HepG2 (cell line): ENCODE measurements around the gene SPTSSB. TPM values are rescaled to one million over a fixed set of nuclear protein-coding genes. Genes with fewer than 3 reads are reported as not detected.

ENCODE experiments used
- ATAC-seq: fragments of 200-7000 bp; cut with Tn5 transposase; 3 replicates; pipeline ENCODE4 v1.9.1; 2020; ENCODE audit warnings: mild to moderate bottlenecking, moderate library complexity
- BruUV-seq: library from RNA; stranded (reverse); fragments of 400-500 nt; replicated peaks from 2 replicates; lab custom pipeline; 2021; lab: Mats Ljungman, UMichigan
- CTCF ChIA-PET: fragments of 300-600 bp; formaldehyde crosslinking; extraction: SDS; loops from one replicate; lab custom pipeline; 2021; ENCODE audit warnings: low total read pairs, inconsistent platforms, low intra/inter-chr PET ratio; lab: Yijun Ruan, JAX
- POLR2A ChIA-PET: fragments of 350-600 bp; sonication (Branson Sonifier 250); formaldehyde crosslinking; loops from one replicate; lab custom pipeline; 2020; ENCODE audit warnings: antibody characterized with exemption, inconsistent platforms; lab: Yijun Ruan, JAX
- DNase-seq: peaks from one replicate; pipeline ENCODE4 v3.0.0-alpha.2; 2015; ENCODE audit warnings: low spot score
- FAIRE-seq: peaks from 3 replicates; lab custom pipeline; 2011; peaks lifted over from hg19 to GRCh38; lab: Jason Lieb, UNC
- H2AFZ ChIP-seq: one replicate; pipeline ENCODE4 v1.6.1; 2011; ENCODE audit warnings: low read length, inconsistent platforms
- H3K27ac ChIP-seq: fragments of 300-600 bp; 3 replicates; pipeline ENCODE4 v1.8.0; 2011; ENCODE audit warnings: mixed run types, mild to moderate bottlenecking, mixed read lengths, low read length, inconsistent platforms; ENCODE audit not compliant: insufficient read depth; ENCODE audit errors: extremely low read length
- H3K27me3 ChIP-seq, 2 experiments: fragments of 200-600 bp in 1 of 2; 2 replicates in 1 of 2; 3 replicates in 1 of 2; pipeline versions ENCODE4 v1.6.0 to v1.8.0; 2011; ENCODE audit warnings: low read length in 2 of 2, mild to moderate bottlenecking in 2 of 2, moderate library complexity in 2 of 2, inconsistent platforms in 1 of 2; ENCODE audit not compliant: insufficient read depth in 2 of 2, control insufficient read depth in 1 of 2
- H3K36me3 ChIP-seq, 2 experiments: fragments of 200-600 bp in 1 of 2; replicated peaks in 1 of 2; 2 replicates in 1 of 2; 3 replicates in 1 of 2; pipeline versions ENCODE4 v1.5.1 to v1.8.0; 2011; ENCODE audit warnings: low read length in 2 of 2, inconsistent platforms in 1 of 2; ENCODE audit not compliant: insufficient read depth in 2 of 2, control insufficient read depth in 1 of 2
- H3K4me1 ChIP-seq: 2 replicates; pipeline ENCODE4 v1.5.1; 2012; ENCODE audit warnings: low read length, inconsistent platforms; ENCODE audit not compliant: insufficient read depth
- H3K4me2 ChIP-seq: 2 replicates; pipeline ENCODE4 v1.6.0; 2011; ENCODE audit warnings: low read depth, low read length, inconsistent platforms
- H3K4me3 ChIP-seq, 3 experiments: fragments of 200-600 bp in 1 of 3; sonication (generic), shearing (Covaris generic) in 1 of 3; replicated peaks in 1 of 3; 2 replicates each; pipeline ENCODE4 v1.5.1; 2011 to 2016; ENCODE audit warnings: low read length in 3 of 3, inconsistent platforms in 2 of 3, low read depth in 2 of 3, mild to moderate bottlenecking in 2 of 3, control low read depth in 1 of 3, mixed read lengths in 1 of 3; ENCODE audit not compliant: insufficient read depth in 1 of 3
- H3K79me2 ChIP-seq: one replicate; pipeline ENCODE4 v1.6.1; 2011; ENCODE audit warnings: low read length, inconsistent platforms; ENCODE audit not compliant: insufficient read depth
- H3K9ac ChIP-seq: 2 replicates; pipeline ENCODE4 v1.6.0; 2011; ENCODE audit warnings: mild to moderate bottlenecking, low read depth, low read length, inconsistent platforms; ENCODE audit not compliant: insufficient read depth
- H3K9me3 ChIP-seq: 2 replicates; pipeline ENCODE4 v1.5.1; 2012; ENCODE audit warnings: mild to moderate bottlenecking, low read length
- H4K20me1 ChIP-seq: 2 replicates; pipeline ENCODE4 v1.6.0; 2011; ENCODE audit warnings: inconsistent platforms, mild to moderate bottlenecking, low read length, moderate library complexity; ENCODE audit not compliant: insufficient read depth
- AHDC1 ChIP-seq: sonication (generic); formaldehyde crosslinking; IDR thresholded peaks from 2 replicates; pipeline ENCODE4 v1.5.1; 2020; ENCODE audit warnings: mild to moderate bottlenecking, missing genetic modification reagents, borderline replicate concordance
- ARID5B ChIP-seq: IDR thresholded peaks from 2 replicates; pipeline ENCODE4 v1.4.0; 2020; ENCODE audit warnings: mild to moderate bottlenecking, missing genetic modification reagents
- BCL6 ChIP-seq: IDR thresholded peaks from 2 replicates; pipeline ENCODE4 v1.6.1; 2016; ENCODE audit warnings: missing genetic modification reagents, missing compliant biosample characterization
- CREB1 ChIP-seq, 2 experiments: fragments of 450-650 bp in 1 of 2; IDR thresholded peaks; 2 replicates each; pipeline ENCODE4 v1.6.1; 2016 to 2017; ENCODE audit warnings: control low read depth in 1 of 2, mild to moderate bottlenecking in 1 of 2, missing compliant biosample characterization in 1 of 2, missing genetic modification characterization in 1 of 2
- EED ChIP-seq: sonication (generic); formaldehyde crosslinking; IDR thresholded peaks from 2 replicates; pipeline ENCODE4 v1.5.0; 2020; ENCODE audit warnings: mild to moderate bottlenecking, missing genetic modification reagents
- EP300 ChIP-seq, 3 experiments: sonication (generic) in 1 of 3; formaldehyde crosslinking in 1 of 3; IDR thresholded peaks; 2 replicates each; pipeline versions ENCODE4 v1.5.1 to v1.6.1; 2011 to 2020; ENCODE audit warnings: low read depth in 2 of 3, low read length in 2 of 3, borderline replicate concordance in 1 of 3, improper control_type of control experiment in 1 of 3, mild to moderate bottlenecking in 1 of 3, missing genetic modification reagents in 1 of 3, moderate library complexity in 1 of 3
- FOXA3 ChIP-seq: IDR thresholded peaks from 2 replicates; pipeline ENCODE4 v1.6.1; 2016; ENCODE audit warnings: missing genetic modification reagents, missing compliant biosample characterization
- HNF4A ChIP-seq: sonication (generic); formaldehyde crosslinking; IDR thresholded peaks from 2 replicates; pipeline ENCODE4 v1.4.0; 2020; ENCODE audit warnings: missing genetic modification reagents
- IRX3 ChIP-seq: sonication (generic); formaldehyde crosslinking; IDR thresholded peaks from 2 replicates; pipeline ENCODE4 v1.8.1; 2023; ENCODE audit warnings: mild to moderate bottlenecking, low read depth, missing genetic modification reagents, borderline replicate concordance
- KMT2A ChIP-seq: sonication (generic); formaldehyde crosslinking; IDR thresholded peaks from 2 replicates; pipeline ENCODE4 v1.4.0; 2020; ENCODE audit warnings: missing genetic modification reagents
- NPAS2 ChIP-seq: sonication (generic); formaldehyde crosslinking; IDR thresholded peaks from 2 replicates; pipeline ENCODE4 v1.8.0; 2022; ENCODE audit warnings: mild to moderate bottlenecking, missing genetic modification reagents, borderline replicate concordance
- ONECUT2 ChIP-seq: sonication (generic); formaldehyde crosslinking; IDR thresholded peaks from 2 replicates; pipeline ENCODE4 v1.4.0; 2020; ENCODE audit warnings: missing genetic modification reagents
- SALL1 ChIP-seq: sonication (generic); formaldehyde crosslinking; IDR thresholded peaks from 2 replicates; pipeline ENCODE4 v1.8.0; 2022; ENCODE audit warnings: mild to moderate bottlenecking, missing genetic modification reagents
- WGBS: methylation state at CpG from one replicate; pipeline ENCODE4 v1.1.6; 2017; ENCODE audit warnings: low lambda C conversion rate; 5-methylcytosine and 5-hydroxymethylcytosine counted together
- in situ Hi-C: cut with HindIII; loops from 2 replicates; pipeline ENCODE4 v1.10.0; 2017; ENCODE audit warnings: low pct_unique_long_range_greater_than_20kb; ENCODE audit not compliant: extremely low pct_ligation_motif_present
- intact Hi-C: fragments of 100-400 bp; cut with micrococcal nuclease; formaldehyde crosslinking; loops from one replicate; pipeline ENCODE4 v1.10.0; 2022; ENCODE audit not compliant: unreplicated experiment
- polyA plus RNA-seq, 8 experiments: library from polyadenylated mRNA; depleted of rRNA in 3 of 8; stranded (reverse) in 7 of 8; unstranded in 1 of 8; fragments of >200 nt; fragmentation: Illumina TruSeq in 4 of 8; extraction: Trizol in 4 of 8; gene quantifications; 2 replicates each; pipeline versions ENCODE4 v1.2.1 to v1.2.3, GENCODE V29; 2011 to 2016; ENCODE audit warnings: low read depth in 4 of 8, missing spikeins in 1 of 8, mixed read lengths in 1 of 8; ENCODE audit not compliant: insufficient read depth in 1 of 8
- total RNA-seq, 5 experiments: library from RNA; depleted of rRNA; stranded (reverse); fragments of >200 nt; fragmentation: Illumina TruSeq; extraction: Trizol; gene quantifications; 2 replicates each; pipeline ENCODE4 v1.2.3, GENCODE V29; 2016; ENCODE audit warnings: low read depth in 1 of 5

The SPTSSB gene
- total and polyA plus RNA-seq, 2 of the 13 experiments (the other 11 are each of a cell fraction or from before 2014, with no cell fraction given): 0.51 to 2.4 TPM

GRCh38 chr3:161386991-161387770 lies 15.9 kb upstream of the SPTSSB start:
- Histone ChIP-seq H3K4me1 (peaks cover 30% of the 10 kb centered on the region), H3K27ac (no peak overlapping the region), H3K4me2 (peak overlapping the region; percentile 38; the same call in 1 of the 2 replicates), H2AFZ (no peak overlapping the region), H3K79me2 (no peaks in the 10 kb centered on the region), H3K27me3 (no peaks in the 10 kb centered on the region), H4K20me1 (no peaks in the 10 kb centered on the region), H3K36me3 (no peaks in the 10 kb centered on the region), H3K4me3 (no peak overlapping the region), H3K9ac (no peak overlapping the region), H3K9me3 (no peaks in the 10 kb centered on the region)
- BruUV-seq: no TSS peak
- CTCF ChIA-PET: no interaction called here
- in situ Hi-C loops (no loop called here), intact Hi-C loops (no loop called here)
- FAIRE-seq (no peak), ATAC-seq (peak; percentile 97), DNase-seq (peak; percentile 72)
- 15% methylated on average over 4 of the region's 4 CpGs for WGBS
- POLR2A ChIA-PET: no interaction called here
- TF ChIP-seq SALL1 (CRISPR knock-in tag): peak; percentile 43; the same call in 1 of the 2 replicates
- TF ChIP-seq FOXA3 (CRISPR knock-in tag): 0 out of 2 replicates have a peak, but pooled peaks have one; percentile 7
- peak; percentile 40; the same call in 1 of the 2 replicates for TF ChIP-seq AHDC1 (CRISPR knock-in tag)
- TF ChIP-seq ARID5B (CRISPR knock-in tag): peak; percentile 21; the same call in 1 of the 2 replicates
- TF ChIP-seq EP300 (IDR thresholded peaks at IDR 0.05; ENCODE audit: low read depth in 2 of 2, low read length in 2 of 2): peak in 1 of 2 experiments; percentile 17; a peak in 1 of 4 replicates
- no peak for TF ChIP-seq EP300 (CRISPR knock-in tag; IDR thresholded peaks at IDR 0.05; ENCODE audit: borderline replicate concordance)
- peak; percentile 11; the same call in 1 of the 2 replicates for TF ChIP-seq BCL6 (CRISPR knock-in tag)
- TF ChIP-seq HNF4A (CRISPR knock-in tag): 0 out of 2 replicates have a peak, but pooled peaks have one; percentile 22
- TF ChIP-seq EED (CRISPR knock-in tag): no peak
- peak; percentile 78 for TF ChIP-seq ONECUT2 (CRISPR knock-in tag)
- TF ChIP-seq NPAS2 (CRISPR knock-in tag): no peak
- no peak for TF ChIP-seq KMT2A (CRISPR knock-in tag)
- TF ChIP-seq CREB1 (IDR thresholded peaks at IDR 0.05): no peak
- TF ChIP-seq CREB1 (CRISPR knock-in tag; IDR thresholded peaks at IDR 0.05): 0 out of 2 replicates have a peak, but pooled peaks have one; percentile 14
- no peak for TF ChIP-seq IRX3 (CRISPR knock-in tag)
